ENCODE results near the gene LRMDA. TPM values are rescaled to one million over a fixed set of nuclear protein-coding genes. Genes with fewer than 3 reads are reported as not detected.

Gene LRMDA
- total and polyA plus RNA-seq, 2 of the 13 experiments (the other 11 are each of a cell fraction or from before 2014, with no cell fraction given) = 13.4 to 22.0 TPM

GRCh38 chr10:75763652-75764051 is 332.2 kb downstream of the LRMDA start:
- no peaks in the 10 kb centered on the region for H4K20me1 ChIP-seq (ENCODE audit: insufficient read depth, low read length)
- no peaks in the 10 kb centered on the region for H3K27me3 ChIP-seq (ENCODE audit: control insufficient read depth in 1 of 2, insufficient read depth in 2 of 2, low read length in 2 of 2)
- H3K4me3 ChIP-seq (replicated peaks in 1 of 3; ENCODE audit: insufficient read depth in 1 of 3, low read depth in 2 of 3, low read length in 3 of 3) = no peak overlapping the region
- intact Hi-C loops (cut with micrococcal nuclease; ENCODE audit: unreplicated experiment) (no loop called here), in situ Hi-C loops (cut with HindIII; ENCODE audit: extremely low pct_ligation_motif_present, low pct_unique_long_range_greater_than_20kb) (no loop called here)
- no peak for DNase-seq (ENCODE audit: low spot score)
- no peak for ATAC-seq
- no peaks in the 10 kb centered on the region for H3K79me2 ChIP-seq (ENCODE audit: insufficient read depth, low read length)
- H3K4me2 ChIP-seq (ENCODE audit: low read depth, low read length) = no peak overlapping the region
- BruUV-seq (replicated peaks) = no TSS peak
- H2AFZ ChIP-seq (ENCODE audit: low read length) = no peak overlapping the region
- no peak for TF ChIP-seq ZSCAN29 (CRISPR knock-in tag; conservative IDR thresholded peaks at IDR 0.05)
- TF ChIP-seq SAFB2 (CRISPR knock-in tag; IDR thresholded peaks at IDR 0.05; ENCODE audit: borderline replicate concordance, low read depth) = no peak
- no peak for TF ChIP-seq ZBTB8A (CRISPR knock-in tag; IDR thresholded peaks at IDR 0.05; ENCODE audit: borderline replicate concordance, low read depth)
- TF ChIP-seq ZBTB33 (CRISPR knock-in tag; IDR thresholded peaks at IDR 0.05) = peak; percentile 81; the same call in 1 of the 2 replicates
- no peak for TF ChIP-seq ZNF20 (CRISPR knock-in tag; IDR thresholded peaks at IDR 0.05)
- no peak for TF ChIP-seq LRRFIP1 (CRISPR knock-in tag; conservative IDR thresholded peaks at IDR 0.05)
- peak; percentile 27; the same call in 1 of the 2 replicates for TF ChIP-seq BCL6 (CRISPR knock-in tag; IDR thresholded peaks at IDR 0.05)
- no peak for TF ChIP-seq ZNF207 (IDR thresholded peaks at IDR 0.05; ENCODE audit: borderline replicate concordance)
- peak; percentile 66 for TF ChIP-seq ZNF644 (CRISPR knock-in tag; IDR thresholded peaks at IDR 0.05; ENCODE audit: low read depth)
- peaks cover 48% of the 10 kb centered on the region for H3K4me1 ChIP-seq (ENCODE audit: insufficient read depth, low read length)
- WGBS (ENCODE audit: low lambda C conversion rate) = 96% methylated on average over 3 of the region's 3 CpGs
- peak overlapping the region; percentile 63 for H3K27ac ChIP-seq (ENCODE audit: extremely low read length, insufficient read depth, low read length)
- CTCF ChIA-PET (ENCODE audit: low intra/inter-chr PET ratio, low total read pairs) = no interaction called here
- no peak for FAIRE-seq
- no peaks in the 10 kb centered on the region for H3K9me3 ChIP-seq (ENCODE audit: low read length)
- no peak overlapping the region; the same call in 1 of the 2 replicates for H3K9ac ChIP-seq (ENCODE audit: insufficient read depth, low read depth, low read length)
- H3K36me3 ChIP-seq (replicated peaks in 1 of 2; ENCODE audit: control insufficient read depth in 1 of 2, insufficient read depth in 2 of 2, low read length in 2 of 2) = no peaks in the 10 kb centered on the region
- POLR2A ChIA-PET = interaction anchor here (0.6 to 2.7 kb wide), 7 partner anchors 8 to 362 kb away, joined by 3 to 18 read pairs (median 7); partner anchors contain the start of gene ZNF503

All from HepG2 (cell line).